ENCODE data around the gene C19orf85. TPM values are rescaled to one million over a fixed set of nuclear protein-coding genes. Genes with fewer than 3 reads are reported as not detected.

C19orf85 gene
- polyA plus RNA-seq, 1 of the 3 experiments (the other 2 are of a cell fraction), result not detected

DNA sequence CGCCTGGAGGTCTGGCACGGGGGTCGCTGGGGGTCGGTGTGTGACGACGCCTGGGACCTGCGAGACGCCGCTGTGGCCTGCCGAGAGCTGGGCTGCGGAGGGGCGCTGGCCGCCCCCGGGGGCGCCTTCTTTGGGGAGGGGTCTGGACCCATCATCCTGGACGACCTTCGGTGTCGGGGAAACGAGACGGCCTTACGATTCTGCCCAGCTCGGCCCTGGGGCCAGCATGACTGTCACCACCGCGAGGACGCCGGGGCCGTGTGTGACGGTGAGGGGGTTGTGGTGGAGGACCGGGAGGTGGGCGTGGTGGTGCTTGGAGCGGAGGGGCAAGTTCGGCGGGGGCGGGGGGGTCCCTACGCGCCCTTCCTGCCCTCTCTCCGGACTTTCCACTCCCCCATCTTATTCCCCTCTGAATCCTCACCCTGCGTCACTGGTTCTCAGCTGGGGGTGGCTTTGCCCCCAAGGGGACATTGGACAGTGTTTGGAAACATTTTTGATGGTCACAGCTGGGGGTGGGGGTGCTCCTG, 29.2 kb upstream of the C19orf85 start:
- no peak overlapping the region for H2AFZ ChIP-seq (ENCODE audit: low read depth)
- POLR2A ChIA-PET, result interaction anchor here (0.7 kb wide), 1 partner anchor 17 kb away, joined by 3 read pairs; no protein-coding TSS in a partner anchor
- 81% methylated on average over 17 of the region's 38 CpGs for WGBS (ENCODE audit: low lambda C conversion rate)
- no peak overlapping the region for H3K9ac ChIP-seq
- no peaks in the 10 kb centered on the region for H3K79me2 ChIP-seq (ENCODE audit: insufficient read depth)
- no peak overlapping the region; the same call in 1 of the 2 replicates for H3K4me2 ChIP-seq
- CTCF ChIA-PET, result interaction anchor here (0.5 to 15.1 kb wide), 4 partner anchors 11 to 139 kb away, joined by 3 to 162 read pairs (median 18); partner anchors contain the start of gene ZNF865
- DNase-seq, result no peak
- no peaks in the 10 kb centered on the region for H3K9me2 ChIP-seq
- no peak overlapping the region for H3K4me3 ChIP-seq (ENCODE audit: low read depth in 2 of 2, low read length in 1 of 2)
- no peaks in the 10 kb centered on the region for H3K9me3 ChIP-seq
- peak overlapping the region in 1 of 2 experiments; percentile 25; a peak in 1 of 4 replicates for H3K27ac ChIP-seq (ENCODE audit: low read depth in 2 of 2, low read length in 1 of 2)
- H4K20me1 ChIP-seq (ENCODE audit: insufficient read depth), result no peaks in the 10 kb centered on the region
- no peaks in the 10 kb centered on the region for H3K27me3 ChIP-seq (ENCODE audit: insufficient read depth)
- peaks cover 10% of the 10 kb centered on the region for H3F3A ChIP-seq (replicated peaks; ENCODE audit: insufficient read depth)
- TF ChIP-seq RFX5 (IDR thresholded peaks at IDR 0.05; ENCODE audit: low read length), result no peak
- TF ChIP-seq, protein P1, sequence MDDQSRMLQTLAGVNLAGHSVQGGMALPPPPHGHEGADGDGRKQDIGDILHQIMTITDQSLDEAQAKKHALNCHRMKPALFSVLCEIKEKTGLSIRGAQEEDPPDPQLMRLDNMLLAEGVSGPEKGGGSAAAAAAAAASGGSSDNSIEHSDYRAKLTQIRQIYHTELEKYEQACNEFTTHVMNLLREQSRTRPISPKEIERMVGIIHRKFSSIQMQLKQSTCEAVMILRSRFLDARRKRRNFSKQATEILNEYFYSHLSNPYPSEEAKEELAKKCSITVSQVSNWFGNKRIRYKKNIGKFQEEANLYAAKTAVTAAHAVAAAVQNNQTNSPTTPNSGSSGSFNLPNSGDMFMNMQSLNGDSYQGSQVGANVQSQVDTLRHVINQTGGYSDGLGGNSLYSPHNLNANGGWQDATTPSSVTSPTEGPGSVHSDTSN (IDR thresholded peaks at IDR 0.05), result no peak
- TF ChIP-seq GATA2 (CRISPR knock-in tag; IDR thresholded peaks at IDR 0.05), result no peak
- no peak for TF ChIP-seq FOXJ3 (CRISPR knock-in tag; IDR thresholded peaks at IDR 0.05)
- TF ChIP-seq CHD2 (IDR thresholded peaks at IDR 0.05; ENCODE audit: low read length, partially characterized antibody), result no peak
- TF ChIP-seq SMC3 (IDR thresholded peaks at IDR 0.05; ENCODE audit: low read depth, low read length), result no peak
- no peak for TF ChIP-seq NRF1 (IDR thresholded peaks at IDR 0.05; ENCODE audit: low read depth, low read length)
- no peak for TF ChIP-seq MEF2A (IDR thresholded peaks at IDR 0.05; ENCODE audit: borderline replicate concordance, low read depth)
- no peak for TF ChIP-seq ELF1 (IDR thresholded peaks at IDR 0.05)
- no peak for TF ChIP-seq GABPA (IDR thresholded peaks at IDR 0.05; ENCODE audit: low read depth)
- no peak for TF ChIP-seq FOSL2 (IDR thresholded peaks at IDR 0.05; ENCODE audit: borderline replicate concordance, low read depth)
- H3K4me1 ChIP-seq (ENCODE audit: control insufficient read depth in 1 of 2, insufficient read depth in 2 of 2, low read depth in 1 of 2, low read length in 1 of 2), result peaks cover 0 to 34% of the 10 kb centered on the region in 2 experiments; a peak in 1 of 4 replicates
- no peaks in the 10 kb centered on the region for H3K36me3 ChIP-seq (replicated peaks in 1 of 2; ENCODE audit: control insufficient read depth in 1 of 2, insufficient read depth in 2 of 2, low read length in 1 of 2)

DNA sequence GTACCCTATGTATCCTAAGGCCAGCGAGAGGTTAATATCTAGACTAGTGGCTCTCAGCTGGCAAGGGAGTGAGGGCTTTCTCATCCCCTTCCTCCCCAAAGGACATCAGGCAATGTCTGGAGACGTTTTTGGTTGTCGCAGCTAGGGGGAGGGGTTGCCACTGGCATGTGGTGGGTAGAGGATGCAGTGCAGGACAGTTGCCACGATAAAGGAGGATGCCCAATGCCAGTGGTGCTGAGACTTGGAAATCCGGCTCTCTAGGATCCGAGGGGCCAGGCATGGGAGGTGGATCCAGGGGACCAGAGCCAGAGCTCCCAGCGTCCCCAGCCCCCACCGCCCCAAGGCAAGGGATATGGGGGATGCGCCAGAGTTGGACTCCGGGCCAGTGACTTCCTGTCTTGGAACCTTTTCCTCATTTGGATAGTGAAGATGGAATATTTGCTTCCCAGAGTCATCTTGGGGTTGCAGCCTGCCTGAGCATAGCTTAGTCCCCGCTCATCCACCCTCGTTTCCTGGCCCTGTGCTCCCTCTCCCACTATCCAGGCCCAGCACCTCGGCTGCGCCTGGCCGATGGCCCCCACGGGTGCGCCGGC, 28.6 kb upstream of the C19orf85 start:
- H3K27ac ChIP-seq (ENCODE audit: low read depth in 2 of 2, low read length in 1 of 2), result peak overlapping the region in 1 of 2 experiments; percentile 25; a peak in 1 of 4 replicates
- 69% methylated on average over 17 of the region's 18 CpGs for WGBS (ENCODE audit: low lambda C conversion rate)
- no peaks in the 10 kb centered on the region for H3K9me3 ChIP-seq
- no peaks in the 10 kb centered on the region for H3K27me3 ChIP-seq (ENCODE audit: insufficient read depth)
- H3K9me2 ChIP-seq, result no peaks in the 10 kb centered on the region
- ChIA-PET POLR2A (interaction anchor here (0.7 to 1.1 kb wide), 2 partner anchors 16 to 17 kb away, joined by 3 read pairs; no protein-coding TSS in a partner anchor), CTCF (interaction anchor here (6.3 to 15.1 kb wide), 2 partner anchors 12 to 25 kb away, joined by 31 to 162 read pairs; no protein-coding TSS in a partner anchor)
- peaks cover 10% of the 10 kb centered on the region for H3F3A ChIP-seq (replicated peaks; ENCODE audit: insufficient read depth)
- H3K4me1 ChIP-seq (ENCODE audit: control insufficient read depth in 1 of 2, insufficient read depth in 2 of 2, low read depth in 1 of 2, low read length in 1 of 2), result peaks cover 0 to 39% of the 10 kb centered on the region in 2 experiments; a peak in 1 of 4 replicates
- H4K20me1 ChIP-seq (ENCODE audit: insufficient read depth), result no peaks in the 10 kb centered on the region
- H3K9ac ChIP-seq, result no peak overlapping the region
- peak overlapping the region; percentile 34; the same call in 1 of the 2 replicates for H3K4me2 ChIP-seq
- DNase-seq, result no peak
- no peaks in the 10 kb centered on the region for H3K79me2 ChIP-seq (ENCODE audit: insufficient read depth)
- H3K4me3 ChIP-seq (ENCODE audit: low read depth in 2 of 2, low read length in 1 of 2), result no peak overlapping the region
- H2AFZ ChIP-seq (ENCODE audit: low read depth), result peak overlapping the region; percentile 23; the same call in 1 of the 2 replicates
- no peaks in the 10 kb centered on the region for H3K36me3 ChIP-seq (replicated peaks in 1 of 2; ENCODE audit: control insufficient read depth in 1 of 2, insufficient read depth in 2 of 2, low read length in 1 of 2)
- TF ChIP-seq, protein P1 (IDR thresholded peaks at IDR 0.05), result no peak
- TF ChIP-seq TCF12 (IDR thresholded peaks at IDR 0.05), result no peak
- TF ChIP-seq EZH2phosphoT487 (IDR thresholded peaks at IDR 0.05; ENCODE audit: borderline replicate concordance, low read depth), result no peak
- TF ChIP-seq, protein P2, sequence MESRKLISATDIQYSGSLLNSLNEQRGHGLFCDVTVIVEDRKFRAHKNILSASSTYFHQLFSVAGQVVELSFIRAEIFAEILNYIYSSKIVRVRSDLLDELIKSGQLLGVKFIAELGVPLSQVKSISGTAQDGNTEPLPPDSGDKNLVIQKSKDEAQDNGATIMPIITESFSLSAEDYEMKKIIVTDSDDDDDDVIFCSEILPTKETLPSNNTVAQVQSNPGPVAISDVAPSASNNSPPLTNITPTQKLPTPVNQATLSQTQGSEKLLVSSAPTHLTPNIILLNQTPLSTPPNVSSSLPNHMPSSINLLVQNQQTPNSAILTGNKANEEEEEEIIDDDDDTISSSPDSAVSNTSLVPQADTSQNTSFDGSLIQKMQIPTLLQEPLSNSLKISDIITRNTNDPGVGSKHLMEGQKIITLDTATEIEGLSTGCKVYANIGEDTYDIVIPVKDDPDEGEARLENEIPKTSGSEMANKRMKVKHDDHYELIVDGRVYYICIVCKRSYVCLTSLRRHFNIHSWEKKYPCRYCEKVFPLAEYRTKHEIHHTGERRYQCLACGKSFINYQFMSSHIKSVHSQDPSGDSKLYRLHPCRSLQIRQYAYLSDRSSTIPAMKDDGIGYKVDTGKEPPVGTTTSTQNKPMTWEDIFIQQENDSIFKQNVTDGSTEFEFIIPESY (IDR thresholded peaks at IDR 0.05; ENCODE audit: borderline replicate concordance, low read depth), result no peak
- TF ChIP-seq NRF1 (IDR thresholded peaks at IDR 0.05; ENCODE audit: low read depth, low read length), result no peak
- no peak for TF ChIP-seq POLR2AphosphoS5 (IDR thresholded peaks at IDR 0.05; ENCODE audit: low read depth, low read length)
- TF ChIP-seq, protein P3, sequence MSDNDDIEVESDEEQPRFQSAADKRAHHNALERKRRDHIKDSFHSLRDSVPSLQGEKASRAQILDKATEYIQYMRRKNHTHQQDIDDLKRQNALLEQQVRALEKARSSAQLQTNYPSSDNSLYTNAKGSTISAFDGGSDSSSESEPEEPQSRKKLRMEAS (IDR thresholded peaks at IDR 0.05; ENCODE audit: low read depth), result no peak
- TF ChIP-seq, protein P4, sequence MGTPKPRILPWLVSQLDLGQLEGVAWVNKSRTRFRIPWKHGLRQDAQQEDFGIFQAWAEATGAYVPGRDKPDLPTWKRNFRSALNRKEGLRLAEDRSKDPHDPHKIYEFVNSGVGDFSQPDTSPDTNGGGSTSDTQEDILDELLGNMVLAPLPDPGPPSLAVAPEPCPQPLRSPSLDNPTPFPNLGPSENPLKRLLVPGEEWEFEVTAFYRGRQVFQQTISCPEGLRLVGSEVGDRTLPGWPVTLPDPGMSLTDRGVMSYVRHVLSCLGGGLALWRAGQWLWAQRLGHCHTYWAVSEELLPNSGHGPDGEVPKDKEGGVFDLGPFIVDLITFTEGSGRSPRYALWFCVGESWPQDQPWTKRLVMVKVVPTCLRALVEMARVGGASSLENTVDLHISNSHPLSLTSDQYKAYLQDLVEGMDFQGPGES (IDR thresholded peaks at IDR 0.05; ENCODE audit: low read depth, low read length), result no peak
- no peak for TF ChIP-seq SMC3 (IDR thresholded peaks at IDR 0.05; ENCODE audit: low read depth, low read length)
- no peak for TF ChIP-seq RAD21 (IDR thresholded peaks at IDR 0.05; ENCODE audit: low read length)
- no peak for TF ChIP-seq RFX5 (IDR thresholded peaks at IDR 0.05; ENCODE audit: low read length)
- no peak for TF ChIP-seq TEAD4 (IDR thresholded peaks at IDR 0.05; ENCODE audit: borderline replicate concordance, insufficient read depth)
- TF ChIP-seq SIN3A (IDR thresholded peaks at IDR 0.05; ENCODE audit: borderline replicate concordance, low read depth, low read length), result no peak
- TF ChIP-seq YY1 (IDR thresholded peaks at IDR 0.05; ENCODE audit: low read depth), result no peak
- TF ChIP-seq CHD2 (IDR thresholded peaks at IDR 0.05; ENCODE audit: low read length, partially characterized antibody), result no peak

All from SK-N-SH (cell line).